ENCODE results near the gene UST.

DNA sequence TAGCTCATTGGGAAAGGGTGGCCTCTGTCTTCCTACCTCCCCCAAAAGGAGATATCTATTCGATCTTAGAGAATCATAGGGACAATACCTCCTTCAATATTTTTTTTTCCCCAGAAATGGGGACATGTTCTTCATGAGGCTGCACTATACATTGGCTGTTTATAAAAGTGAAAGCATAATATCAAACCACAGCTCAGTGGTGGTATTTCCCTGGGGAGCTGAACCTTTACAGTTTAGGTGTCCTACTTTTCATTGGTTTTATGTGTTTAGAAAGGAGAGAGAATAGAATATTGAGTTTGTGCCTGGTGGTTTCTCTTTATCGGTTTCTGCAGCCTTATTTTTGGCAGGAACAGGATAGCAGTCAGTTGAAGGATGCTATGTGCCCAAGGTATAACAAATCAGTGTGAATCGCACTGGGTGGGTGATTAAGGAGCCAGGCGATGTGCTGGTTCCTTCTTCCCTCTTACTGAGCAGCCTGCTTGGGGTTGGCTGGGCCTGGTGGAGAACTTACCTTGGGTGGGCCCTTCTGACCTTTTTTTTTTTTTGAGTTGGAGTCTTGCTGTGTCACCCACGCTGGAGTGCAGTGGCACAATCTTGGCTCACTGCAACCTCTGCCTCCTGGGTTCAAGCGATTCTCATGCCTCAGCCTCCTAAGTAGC, 25.2 kb downstream of the UST start:
- TF ChIP-seq POLR2A (IDR thresholded peaks at IDR 0.05) (no peak), POLR2AphosphoS5 (IDR thresholded peaks at IDR 0.05) (no peak), EP300 (IDR thresholded peaks at IDR 0.05; ENCODE audit: low read depth) (no peak)
- TF ChIP-seq, protein P1, sequence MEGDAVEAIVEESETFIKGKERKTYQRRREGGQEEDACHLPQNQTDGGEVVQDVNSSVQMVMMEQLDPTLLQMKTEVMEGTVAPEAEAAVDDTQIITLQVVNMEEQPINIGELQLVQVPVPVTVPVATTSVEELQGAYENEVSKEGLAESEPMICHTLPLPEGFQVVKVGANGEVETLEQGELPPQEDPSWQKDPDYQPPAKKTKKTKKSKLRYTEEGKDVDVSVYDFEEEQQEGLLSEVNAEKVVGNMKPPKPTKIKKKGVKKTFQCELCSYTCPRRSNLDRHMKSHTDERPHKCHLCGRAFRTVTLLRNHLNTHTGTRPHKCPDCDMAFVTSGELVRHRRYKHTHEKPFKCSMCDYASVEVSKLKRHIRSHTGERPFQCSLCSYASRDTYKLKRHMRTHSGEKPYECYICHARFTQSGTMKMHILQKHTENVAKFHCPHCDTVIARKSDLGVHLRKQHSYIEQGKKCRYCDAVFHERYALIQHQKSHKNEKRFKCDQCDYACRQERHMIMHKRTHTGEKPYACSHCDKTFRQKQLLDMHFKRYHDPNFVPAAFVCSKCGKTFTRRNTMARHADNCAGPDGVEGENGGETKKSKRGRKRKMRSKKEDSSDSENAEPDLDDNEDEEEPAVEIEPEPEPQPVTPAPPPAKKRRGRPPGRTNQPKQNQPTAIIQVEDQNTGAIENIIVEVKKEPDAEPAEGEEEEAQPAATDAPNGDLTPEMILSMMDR (IDR thresholded peaks at IDR 0.05) = no peak
